22Rv1 (cell line): ENCODE data around the gene LRRC32.

Source experiments
- ZFX ChIP-seq: fragments of 450-650 bp; IDR thresholded peaks from 2 replicates; pipeline ENCODE4 v1.6.1; 2017; ENCODE audit warnings: antibody characterized with exemption, borderline replicate concordance
- TF ChIP-seq, protein P1 (sequence below): fragments of 450-650 bp; IDR thresholded peaks from 2 replicates; pipeline ENCODE4 v1.5.1; 2017; ENCODE audit warnings: mild to moderate bottlenecking

DNA sequence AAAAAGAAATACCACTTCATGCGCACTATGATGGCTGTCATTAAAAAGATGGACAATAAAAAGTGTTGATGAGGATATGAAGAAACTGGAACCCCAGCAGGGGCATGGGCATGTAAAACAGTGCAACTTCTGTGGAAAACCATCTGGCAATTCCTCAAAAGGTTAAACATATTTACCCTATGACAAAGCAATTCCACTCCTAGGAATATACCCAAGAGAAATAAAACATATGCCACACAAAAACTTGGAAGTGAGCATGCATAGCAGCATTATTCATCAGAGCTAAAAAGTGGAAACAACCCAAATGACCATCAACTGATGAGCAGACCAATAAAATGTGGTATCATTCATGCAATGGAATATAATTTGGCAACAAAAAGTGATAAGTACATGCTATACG, 50.1 kb downstream of the LRRC32 start:
- TF ChIP-seq, protein P1, sequence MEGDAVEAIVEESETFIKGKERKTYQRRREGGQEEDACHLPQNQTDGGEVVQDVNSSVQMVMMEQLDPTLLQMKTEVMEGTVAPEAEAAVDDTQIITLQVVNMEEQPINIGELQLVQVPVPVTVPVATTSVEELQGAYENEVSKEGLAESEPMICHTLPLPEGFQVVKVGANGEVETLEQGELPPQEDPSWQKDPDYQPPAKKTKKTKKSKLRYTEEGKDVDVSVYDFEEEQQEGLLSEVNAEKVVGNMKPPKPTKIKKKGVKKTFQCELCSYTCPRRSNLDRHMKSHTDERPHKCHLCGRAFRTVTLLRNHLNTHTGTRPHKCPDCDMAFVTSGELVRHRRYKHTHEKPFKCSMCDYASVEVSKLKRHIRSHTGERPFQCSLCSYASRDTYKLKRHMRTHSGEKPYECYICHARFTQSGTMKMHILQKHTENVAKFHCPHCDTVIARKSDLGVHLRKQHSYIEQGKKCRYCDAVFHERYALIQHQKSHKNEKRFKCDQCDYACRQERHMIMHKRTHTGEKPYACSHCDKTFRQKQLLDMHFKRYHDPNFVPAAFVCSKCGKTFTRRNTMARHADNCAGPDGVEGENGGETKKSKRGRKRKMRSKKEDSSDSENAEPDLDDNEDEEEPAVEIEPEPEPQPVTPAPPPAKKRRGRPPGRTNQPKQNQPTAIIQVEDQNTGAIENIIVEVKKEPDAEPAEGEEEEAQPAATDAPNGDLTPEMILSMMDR = no peak
- no peak for TF ChIP-seq ZFX
